ENCODE data around the gene EEIG2.

Gene EEIG2

DNA sequence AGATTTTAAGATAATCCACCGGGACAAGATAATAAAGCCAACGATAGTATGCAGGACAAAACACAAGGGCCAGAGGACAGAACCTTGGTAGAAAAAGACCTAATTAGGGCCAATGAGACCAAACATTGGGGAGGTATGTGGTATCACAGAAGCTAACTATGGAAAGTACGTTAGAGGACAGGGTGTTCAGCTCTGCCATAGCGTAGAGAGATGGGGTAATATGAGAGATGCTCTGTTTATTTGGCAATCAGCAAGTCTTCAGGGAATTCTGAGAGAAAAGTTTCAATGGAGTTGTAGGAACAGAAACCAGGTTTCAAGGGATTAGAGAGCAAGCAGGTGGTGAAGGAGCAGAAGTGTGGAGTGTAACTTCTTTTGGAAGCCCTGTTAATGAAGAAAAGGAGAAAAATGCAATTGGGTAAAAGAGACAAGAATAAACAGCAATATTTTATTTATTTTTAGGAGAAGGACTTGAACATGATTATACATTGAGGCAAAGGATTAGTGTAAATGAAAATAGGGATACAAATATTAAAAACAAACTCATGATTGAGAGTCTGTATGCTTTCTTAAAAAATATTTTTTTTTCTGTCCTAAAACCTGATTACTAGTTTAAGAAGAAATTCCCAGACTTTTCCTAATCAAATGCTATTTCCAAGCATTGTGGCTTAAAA, 24.0 kb downstream of the EEIG2 start:
- peak; percentile 72 for DNase-seq (ENCODE audit: low read depth)

DNA sequence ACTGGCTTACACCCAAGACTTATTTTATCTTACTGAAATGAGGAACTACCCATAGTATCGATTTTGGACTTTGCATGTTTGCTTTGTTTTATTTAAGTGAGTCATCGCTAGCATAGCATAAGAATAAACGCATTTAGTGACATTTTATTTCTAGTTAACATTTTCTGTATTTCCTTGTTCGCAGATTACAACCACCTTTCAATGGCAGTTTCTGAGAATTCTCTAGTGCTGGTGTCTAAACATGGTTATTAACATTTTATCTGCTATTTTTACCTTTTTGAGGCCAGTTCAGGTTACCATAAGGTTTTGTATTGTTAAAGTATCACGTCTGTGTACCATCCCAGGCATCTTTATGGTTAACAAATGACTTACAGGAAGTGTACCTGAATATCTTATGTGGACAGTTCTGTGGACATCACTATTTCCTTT, 24.5 kb downstream of the EEIG2 start:
- no peak for DNase-seq (ENCODE audit: low read depth)

DNA sequence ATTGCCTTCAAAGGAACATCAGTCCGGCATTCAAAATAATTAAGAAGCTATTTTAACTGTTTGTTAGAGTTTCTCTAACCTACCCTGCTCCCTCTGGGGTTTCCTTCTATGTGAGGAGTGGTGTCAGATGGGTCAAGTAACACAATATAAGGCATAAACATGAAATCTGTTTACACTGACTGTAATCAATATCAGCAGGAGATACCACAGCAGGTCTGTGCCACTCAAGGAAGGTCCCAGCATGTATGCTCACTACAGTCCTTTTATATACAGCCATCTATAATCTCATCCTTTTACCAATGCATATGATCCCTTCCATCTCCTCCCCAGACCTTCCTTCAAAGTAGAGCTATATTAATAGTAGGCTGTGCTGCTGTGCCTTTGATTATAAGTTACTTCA, 25.4 kb downstream of the EEIG2 start:
- DNase-seq (ENCODE audit: low read depth) = no peak

DNA sequence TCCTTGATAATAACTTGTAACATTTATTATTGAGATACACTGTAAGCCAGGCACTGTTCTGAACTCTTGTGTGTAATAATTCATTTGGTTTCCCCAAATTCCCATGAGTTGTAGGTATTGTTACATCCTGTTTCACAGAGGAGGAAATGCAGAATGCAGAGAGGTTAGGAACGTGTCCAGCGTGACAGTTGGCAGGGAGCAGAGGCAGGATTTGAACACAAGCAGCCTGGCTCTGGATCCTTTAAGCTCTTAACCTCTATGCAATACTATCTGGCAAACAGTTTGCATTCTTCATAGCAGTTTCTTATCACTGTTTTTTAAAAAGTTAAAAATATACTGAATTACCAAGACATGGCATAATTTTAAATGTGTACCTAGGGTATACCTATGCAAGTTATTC, 30.5 kb downstream of the EEIG2 start:
- DNase-seq (ENCODE audit: low read depth) = peak; percentile 33

DNA sequence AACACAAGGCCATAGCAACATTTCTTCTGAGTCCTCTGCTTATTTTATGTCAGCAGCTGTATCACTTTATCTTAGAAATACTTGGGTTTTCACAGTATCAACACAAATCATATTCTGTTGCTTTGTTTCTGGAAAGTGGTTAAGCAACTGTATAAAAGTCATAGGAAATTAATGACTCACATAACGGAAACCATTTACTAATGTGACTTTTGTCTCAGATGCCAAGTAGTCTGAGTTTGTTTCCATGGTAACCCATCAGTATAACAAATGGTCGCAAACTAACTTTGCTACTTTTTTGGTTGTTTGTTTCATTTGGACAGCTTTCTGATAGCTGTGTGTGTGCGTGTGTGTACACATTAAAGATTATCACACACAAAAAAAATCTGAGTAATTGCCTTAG, 31.1 kb downstream of the EEIG2 start:
- peak; percentile 98 for DNase-seq (ENCODE audit: low read depth)

DNA sequence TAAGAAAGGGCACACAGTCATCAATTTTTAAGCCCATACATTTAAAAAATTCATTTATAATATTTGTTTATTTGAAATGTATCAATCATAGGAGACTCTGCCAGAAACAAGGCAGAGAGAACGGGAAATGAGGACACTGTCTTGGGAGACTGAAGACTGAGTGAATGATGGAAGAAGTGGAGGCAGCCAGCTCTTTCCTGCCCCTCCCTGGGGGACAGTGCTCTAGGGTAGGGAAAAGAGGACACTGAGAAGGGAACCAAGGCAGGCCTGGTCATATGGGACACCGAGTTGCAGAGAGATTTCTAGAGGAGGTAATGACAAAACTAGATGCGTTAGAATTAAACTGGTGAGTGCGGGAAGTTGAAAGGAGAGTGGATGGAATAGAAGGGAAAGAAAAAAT, 31.6 kb downstream of the EEIG2 start:
- DNase-seq (ENCODE audit: low read depth) = no peak

GRCh38 chr1:108592030-108592759, 32.3 kb downstream of the EEIG2 start:
- DNase-seq (ENCODE audit: low read depth) = no peak

DNA sequence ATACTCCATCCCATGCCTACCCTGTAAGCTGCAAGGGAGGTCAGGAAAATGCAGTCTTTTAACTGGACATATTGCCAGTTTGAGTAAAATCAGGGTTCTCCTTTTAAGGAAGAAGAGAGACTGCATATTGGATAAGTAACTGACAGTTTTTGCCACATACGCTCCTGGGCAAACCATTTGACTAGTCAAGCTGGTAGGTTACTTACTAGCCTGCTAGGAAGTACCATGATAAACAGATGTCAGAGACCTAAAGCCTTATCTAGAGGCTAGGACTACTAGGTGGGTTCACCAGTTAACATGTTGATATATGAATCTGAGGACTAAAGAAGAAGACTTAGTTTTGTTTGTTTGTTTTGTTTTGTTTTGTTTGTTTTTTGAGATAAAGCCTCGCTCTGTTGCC, 33.5 kb downstream of the EEIG2 start:
- no peak for DNase-seq (ENCODE audit: low read depth)

DNA sequence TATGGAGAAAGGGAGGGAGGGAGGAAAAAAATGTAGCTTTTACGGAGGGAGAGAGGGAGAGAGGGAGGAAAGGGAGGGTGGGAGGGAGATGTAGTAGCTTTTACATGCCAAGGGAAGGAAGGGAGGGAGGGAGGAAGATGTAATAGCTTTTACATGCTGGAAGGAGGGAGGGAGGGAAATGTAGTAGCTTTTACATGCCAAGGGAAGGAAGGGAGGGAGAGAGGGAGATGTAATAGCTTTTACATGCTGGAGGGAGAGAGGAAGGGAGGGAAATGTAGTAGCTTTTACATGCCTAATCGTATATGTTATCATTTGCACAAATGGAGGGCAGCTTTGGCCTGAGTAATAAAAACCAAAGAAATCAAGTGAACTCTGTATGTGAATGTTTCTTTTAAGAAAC, 35.6 kb downstream of the EEIG2 start:
- DNase-seq (ENCODE audit: low read depth) = peak; percentile 50

GRCh38 chr1:108597041-108597440, 37.1 kb downstream of the EEIG2 start:
- no peak for DNase-seq (ENCODE audit: low read depth)

GRCh38 chr1:108598340-108598739, 38.4 kb downstream of the EEIG2 start:
- DNase-seq (ENCODE audit: low read depth) = no peak

DNA sequence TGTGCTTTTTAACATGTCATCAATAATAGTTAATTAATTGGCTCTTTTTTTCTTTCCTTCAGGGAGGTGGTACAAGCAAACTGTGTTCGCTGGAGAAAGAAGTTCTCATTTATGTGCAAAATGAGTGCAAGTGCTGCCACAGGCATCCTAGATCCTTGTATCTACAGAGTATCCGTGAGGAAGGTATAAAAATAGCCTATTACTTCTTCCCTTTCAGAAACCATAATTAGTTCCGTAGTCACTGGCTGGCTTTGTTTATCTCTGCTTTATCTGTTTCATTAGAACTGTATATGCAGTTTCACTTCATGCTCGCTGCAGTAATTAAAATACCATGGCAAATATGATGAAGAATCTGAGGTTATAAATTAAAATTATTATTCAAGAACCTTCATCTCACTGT, 40.6 kb downstream of the EEIG2 start:
- no peak for DNase-seq (ENCODE audit: low read depth)

- no peak for DNase-seq (ENCODE audit: low read depth)
Measured at GRCh38 chr1:108601708-108602410, 42.0 kb downstream of the EEIG2 start.

- DNase-seq (ENCODE audit: low read depth) = no peak
Measured at GRCh38 chr1:108605633-108606032, 45.7 kb downstream of the EEIG2 start.

DNA sequence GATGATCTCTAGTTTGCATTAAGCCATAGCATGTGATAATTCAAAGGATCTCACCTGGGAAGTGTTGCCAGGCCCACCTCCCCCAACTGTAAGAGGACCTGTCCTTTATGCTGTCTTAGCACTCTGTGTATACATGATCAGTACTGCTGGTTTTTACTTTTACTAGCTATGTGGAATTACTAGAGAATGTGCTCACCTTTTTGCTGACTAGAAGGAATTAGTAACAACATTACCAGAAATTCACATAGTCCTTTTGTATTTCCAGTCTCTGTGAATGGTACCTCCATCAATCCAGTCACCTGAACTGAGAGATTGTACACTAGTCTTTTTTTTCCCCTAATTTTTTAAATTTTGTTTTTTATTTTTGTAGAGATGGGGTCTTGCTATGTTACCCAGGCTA, 46.6 kb downstream of the EEIG2 start:
- no peak for DNase-seq (ENCODE audit: low read depth)

DNA sequence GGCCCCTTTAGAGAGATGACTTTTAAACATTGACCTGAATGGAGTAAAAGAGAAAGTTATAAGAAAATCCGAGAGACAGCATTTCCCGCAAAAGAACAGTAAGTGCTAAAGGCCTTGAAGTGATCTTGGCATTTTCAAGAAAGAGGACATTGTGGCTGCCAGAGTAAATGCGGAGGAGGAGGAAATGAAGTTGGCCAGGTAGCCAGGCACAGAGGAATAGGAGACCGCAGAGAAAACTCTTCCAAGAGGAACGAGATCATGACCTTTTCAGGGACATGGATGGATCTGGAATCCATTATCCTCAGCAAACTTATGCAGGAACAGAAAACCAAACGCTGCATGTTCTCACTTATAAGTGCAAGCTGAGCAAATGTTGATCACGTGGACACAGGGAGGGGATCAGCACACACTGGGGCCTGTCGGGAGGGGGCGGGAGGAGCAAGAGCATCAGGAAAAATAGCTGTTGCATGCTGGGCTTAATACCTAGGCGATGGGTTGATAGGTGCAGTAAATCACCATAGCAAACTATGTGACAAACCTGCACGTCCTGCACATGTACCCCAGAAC, 49.7 kb downstream of the EEIG2 start:
- DNase-seq (ENCODE audit: low read depth) = peak; percentile 36

Data from fibroblast of gingiva (primary cell).